KMS-11 (cell line): ENCODE data around the gene IL20.

Experiments
- H2AFZ ChIP-seq: fragments of 200-600 bp; sonication (generic); 2 replicates; pipeline ENCODE4 v1.6.1; 2016; ENCODE audit warnings: antibody characterized with exemption, mixed run types, low read depth
- H3K27ac ChIP-seq: fragments of 200-600 bp; sonication (generic); 2 replicates; pipeline ENCODE4 v1.6.1; 2016; ENCODE audit warnings: mild to moderate bottlenecking, mixed run types
- H3K27me3 ChIP-seq: fragments of 200-600 bp; sonication (generic); 2 replicates; pipeline ENCODE4 v1.6.1; 2017; ENCODE audit warnings: mild to moderate bottlenecking, low read depth, mixed run types, moderate library complexity; ENCODE audit not compliant: insufficient read depth
- H3K36me3 ChIP-seq: fragments of 200-600 bp; sonication (generic); 2 replicates; pipeline ENCODE4 v1.6.1; 2017; ENCODE audit warnings: mild to moderate bottlenecking, mixed run types; ENCODE audit not compliant: insufficient read depth
- H3K4me1 ChIP-seq: fragments of 200-600 bp; sonication (generic); 2 replicates; pipeline ENCODE4 v1.6.1; 2016; ENCODE audit warnings: mild to moderate bottlenecking, low read depth, mixed run types; ENCODE audit not compliant: poor library complexity, severe bottlenecking
- H3K4me2 ChIP-seq: fragments of 200-600 bp; sonication (generic); 2 replicates; pipeline ENCODE4 v1.7.0; 2016; ENCODE audit warnings: mild to moderate bottlenecking, mixed run types
- H3K4me3 ChIP-seq: fragments of 200-600 bp; sonication (generic); IDR thresholded peaks from 2 replicates; pipeline ENCODE4 v1.6.1; 2017; ENCODE audit warnings: low read depth, low read length, mixed read lengths; ENCODE audit not compliant: insufficient read depth
- H3K79me2 ChIP-seq: fragments of 200-600 bp; sonication (generic); 2 replicates; pipeline ENCODE4 v1.6.1; 2016; ENCODE audit warnings: low read depth, mixed run types; ENCODE audit not compliant: insufficient read depth
- H3K9ac ChIP-seq: fragments of 200-600 bp; sonication (generic); 2 replicates; pipeline ENCODE4 v1.6.1; 2016; ENCODE audit warnings: mild to moderate bottlenecking, mixed run types
- H4K20me1 ChIP-seq: fragments of 200-600 bp; sonication (generic); 2 replicates; pipeline ENCODE4 v1.6.1; 2016; ENCODE audit warnings: mild to moderate bottlenecking, mixed run types; ENCODE audit not compliant: insufficient read depth
- CTCF ChIP-seq: fragments of 200-600 bp; sonication (generic); conservative IDR thresholded peaks from 2 replicates; pipeline ENCODE4 v1.6.1; 2017; ENCODE audit warnings: low read depth, mild to moderate bottlenecking, antibody characterized with exemption, low read length, moderate library complexity, mixed read lengths

The IL20 gene

GRCh38 chr1:206898089-206898914 is 32.9 kb downstream of the IL20 start:
- no peak for TF ChIP-seq CTCF
- Histone ChIP-seq H3K4me1 (no peaks in the 10 kb centered on the region), H3K4me2 (no peak overlapping the region), H3K4me3 (no peak overlapping the region), H3K27me3 (no peaks in the 10 kb centered on the region; the same call in 1 of the 2 replicates), H3K9ac (no peak overlapping the region), H2AFZ (no peak overlapping the region), H3K36me3 (no peaks in the 10 kb centered on the region), H3K79me2 (no peaks in the 10 kb centered on the region), H3K27ac (no peak overlapping the region), H4K20me1 (no peaks in the 10 kb centered on the region)

GRCh38 chr1:206898915-206899431 is 33.5 kb downstream of the IL20 start:
- no peak overlapping the region for H3K4me3 ChIP-seq
- H3K4me1 ChIP-seq, result no peaks in the 10 kb centered on the region
- TF ChIP-seq CTCF, result no peak
- no peak overlapping the region for H3K27ac ChIP-seq
- no peaks in the 10 kb centered on the region for H3K27me3 ChIP-seq
- H3K36me3 ChIP-seq, result no peaks in the 10 kb centered on the region
- no peak overlapping the region for H3K9ac ChIP-seq
- no peak overlapping the region for H3K4me2 ChIP-seq
- H2AFZ ChIP-seq, result no peak overlapping the region
- no peaks in the 10 kb centered on the region for H3K79me2 ChIP-seq
- no peaks in the 10 kb centered on the region for H4K20me1 ChIP-seq

- TF ChIP-seq CTCF, result no peak
- no peak overlapping the region for H3K27ac ChIP-seq
- H2AFZ ChIP-seq, result no peak overlapping the region
- no peaks in the 10 kb centered on the region for H3K79me2 ChIP-seq
- no peaks in the 10 kb centered on the region for H3K4me1 ChIP-seq
- H3K9ac ChIP-seq, result no peak overlapping the region
- H4K20me1 ChIP-seq, result no peaks in the 10 kb centered on the region
- H3K27me3 ChIP-seq, result no peaks in the 10 kb centered on the region
- H3K36me3 ChIP-seq, result no peaks in the 10 kb centered on the region
- H3K4me3 ChIP-seq, result no peak overlapping the region
- H3K4me2 ChIP-seq, result no peak overlapping the region
These were observed 34.3 kb downstream of the IL20 start for GRCh38 chr1:206899717-206900116.

- no peaks in the 10 kb centered on the region for H3K36me3 ChIP-seq
- H3K9ac ChIP-seq, result no peak overlapping the region
- H3K79me2 ChIP-seq, result no peaks in the 10 kb centered on the region
- no peak overlapping the region for H2AFZ ChIP-seq
- TF ChIP-seq CTCF, result no peak
- no peaks in the 10 kb centered on the region for H4K20me1 ChIP-seq
- H3K27ac ChIP-seq, result no peak overlapping the region
- no peaks in the 10 kb centered on the region for H3K4me1 ChIP-seq
- no peaks in the 10 kb centered on the region for H3K27me3 ChIP-seq
- no peak overlapping the region for H3K4me3 ChIP-seq
- no peak overlapping the region for H3K4me2 ChIP-seq
These were observed 34.7 kb downstream of the IL20 start for GRCh38 chr1:206900149-206900548.
